OCI-LY7 (cell line): ENCODE data around the gene SMYD3. TPM values are rescaled to one million over a fixed set of nuclear protein-coding genes. Genes with fewer than 3 reads are reported as not detected.

Source experiments
- BruUV-seq: library from RNA; stranded (reverse); fragments of 400-500 nt; replicated peaks from 2 replicates; lab custom pipeline; 2021; lab: Mats Ljungman, UMichigan
- CTCF ChIA-PET: fragments of 300-600 bp; sonication (Branson Sonifier 250); formaldehyde crosslinking; loops from one replicate; lab custom pipeline; 2022; ENCODE audit warnings: antibody characterized with exemption; ENCODE audit not compliant: unreplicated experiment; lab: Charles Lee
- POLR2A ChIA-PET: fragments of 300-600 bp; sonication (Branson Sonifier 250); formaldehyde crosslinking; loops from one replicate; lab custom pipeline; 2022; ENCODE audit warnings: antibody characterized with exemption; lab: Charles Lee
- DNase-seq: peaks from one replicate; pipeline ENCODE4 v3.0.0-alpha.2; 2015; ENCODE audit warnings: low spot score
- H2AFZ ChIP-seq: fragments of 200-600 bp; sonication (generic), shearing (Covaris generic); 2 replicates; pipeline ENCODE4 v1.6.1; 2014; ENCODE audit warnings: mild to moderate bottlenecking, antibody characterized with exemption, low read length, moderate library complexity
- H3K27ac ChIP-seq: fragments of 200-600 bp; sonication (generic); 2 replicates; pipeline ENCODE4 v1.5.1; 2014; ENCODE audit warnings: mixed run types, low read depth, mild to moderate bottlenecking, moderate library complexity, low read length, inconsistent platforms; ENCODE audit not compliant: poor library complexity, severe bottlenecking
- H3K36me3 ChIP-seq: fragments of 200-600 bp; sonication (generic); 2 replicates; pipeline ENCODE4 v1.6.1; 2014; ENCODE audit warnings: mild to moderate bottlenecking, antibody characterized with exemption, low read length, moderate library complexity, mixed read lengths; ENCODE audit not compliant: insufficient read depth
- H3K4me1 ChIP-seq: fragments of 200-600 bp; sonication (generic); 2 replicates; pipeline ENCODE4 v1.5.1; 2014; ENCODE audit warnings: mild to moderate bottlenecking, low read length; ENCODE audit not compliant: insufficient read depth, poor library complexity, severe bottlenecking
- H3K4me2 ChIP-seq: fragments of 200-600 bp; sonication (generic); 2 replicates; pipeline ENCODE4 v1.6.1; 2014; ENCODE audit warnings: mild to moderate bottlenecking, low read length
- H3K4me3 ChIP-seq: fragments of 200-600 bp; sonication (generic); 2 replicates; pipeline ENCODE4 v1.5.1; 2014; ENCODE audit warnings: mild to moderate bottlenecking, low read depth, low read length; ENCODE audit not compliant: poor library complexity, severe bottlenecking
- H3K79me2 ChIP-seq: fragments of 200-600 bp; sonication (generic); 2 replicates; pipeline ENCODE4 v1.6.1; 2016; ENCODE audit warnings: low read depth, mild to moderate bottlenecking, low read length, moderate library complexity, mixed read lengths; ENCODE audit not compliant: insufficient read depth
- H3K9me2 ChIP-seq: fragments of 200-600 bp; sonication (generic); 2 replicates; pipeline ENCODE4 v1.6.1; 2016; ENCODE audit warnings: mild to moderate bottlenecking, low read length, mixed read lengths; ENCODE audit not compliant: insufficient read depth
- H3K9me3 ChIP-seq: fragments of 200-600 bp; sonication (generic); 2 replicates; pipeline ENCODE4 v1.6.1; 2014; ENCODE audit warnings: mild to moderate bottlenecking, mixed run types, low read length, mixed read lengths
- H4K20me1 ChIP-seq: fragments of 200-600 bp; sonication (generic); 2 replicates; pipeline ENCODE4 v1.6.1; 2014; ENCODE audit warnings: mild to moderate bottlenecking, antibody characterized with exemption, low read length, moderate library complexity, mixed read lengths; ENCODE audit not compliant: insufficient read depth
- CTCF ChIP-seq: fragments of 200-600 bp; sonication (generic); conservative IDR thresholded peaks from 2 replicates; pipeline ENCODE4 v1.5.1; 2014; ENCODE audit warnings: mild to moderate bottlenecking, antibody characterized with exemption, low read length, moderate library complexity, mixed read lengths
- EZH2phosphoT487 ChIP-seq: fragments of 200-600 bp; sonication (generic); IDR thresholded peaks from 2 replicates; pipeline ENCODE4 v1.6.1; 2018; ENCODE audit warnings: low read depth, borderline replicate concordance, mild to moderate bottlenecking, mixed run types, antibody characterized with exemption, low read length, moderate library complexity, mixed read lengths
- intact Hi-C: fragments of 100-400 bp; cut with micrococcal nuclease; formaldehyde crosslinking; loops from one replicate; pipeline ENCODE4 v1.10.0; 2022; ENCODE audit not compliant: unreplicated experiment
- total RNA-seq, 2 experiments: library from RNA; depleted of rRNA in 1 of 2; stranded (reverse); fragments of >200 nt in 1 of 2; shearing (Covaris generic) in 1 of 2; gene quantifications; 2 replicates each; pipeline ENCODE4 v1.2.3, GENCODE V29; 2014 to 2022

The SMYD3 gene
- total RNA-seq, 2 experiments from 2014 or later: 28.9 to 34.5 TPM

- ChIA-PET POLR2A (interaction anchor here (0.6 kb wide), 1 partner anchor 147 kb away, joined by 3 read pairs; no protein-coding TSS in a partner anchor), CTCF (no interaction called here)
- BruUV-seq: no TSS peak
- no peak for DNase-seq
- intact Hi-C loops: loop anchor here (10.0 kb wide), 1 partner anchor 300 kb away; no protein-coding TSS in a partner anchor
- no peak overlapping the region for H3K4me2 ChIP-seq
- no peak for TF ChIP-seq EZH2phosphoT487
- no peak for TF ChIP-seq CTCF
- no peaks in the 10 kb centered on the region for H3K9me2 ChIP-seq
- no peaks in the 10 kb centered on the region for H3K79me2 ChIP-seq
- H3K9me3 ChIP-seq: no peaks in the 10 kb centered on the region
- H3K4me1 ChIP-seq: peaks cover under 1% of the 10 kb centered on the region
- no peak overlapping the region for H3K27ac ChIP-seq
- H3K36me3 ChIP-seq: no peaks in the 10 kb centered on the region
- H3K4me3 ChIP-seq: no peak overlapping the region
- no peak overlapping the region for H2AFZ ChIP-seq
- H4K20me1 ChIP-seq: no peaks in the 10 kb centered on the region
These were observed 802.7 kb downstream of the SMYD3 start for GRCh38 chr1:245704341-245704740.

DNA sequence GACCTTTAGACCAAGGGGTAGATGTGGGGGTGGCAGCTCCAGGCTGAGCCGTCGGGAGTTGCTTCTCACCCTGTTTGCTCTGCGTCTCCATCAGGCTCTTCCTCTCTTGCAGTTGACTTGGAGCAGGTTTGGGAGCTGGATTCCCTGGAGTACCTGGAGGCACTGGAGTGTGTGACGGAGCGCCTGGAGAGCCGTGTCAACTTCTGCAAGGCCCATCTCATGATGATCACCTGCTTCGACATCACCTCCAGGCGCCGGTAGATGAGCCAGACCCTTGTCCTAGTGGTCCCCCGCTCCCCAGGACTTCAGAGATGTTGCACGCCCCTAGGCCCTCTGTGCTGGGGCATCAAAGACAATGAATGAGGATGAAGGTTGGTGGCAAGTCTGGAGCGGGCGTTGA lies 804.7 kb downstream of the SMYD3 start:
- no TSS peak for BruUV-seq
- peaks cover 8% of the 10 kb centered on the region for H3K4me1 ChIP-seq
- no peak overlapping the region for H3K4me2 ChIP-seq
- intact Hi-C loops: loop anchor here (10.0 kb wide), 1 partner anchor 302 kb away; no protein-coding TSS in a partner anchor
- no peaks in the 10 kb centered on the region for H4K20me1 ChIP-seq
- no peaks in the 10 kb centered on the region for H3K9me3 ChIP-seq
- TF ChIP-seq EZH2phosphoT487 (no peak), CTCF (no peak)
- no peak overlapping the region for H3K27ac ChIP-seq
- no peak overlapping the region for H3K4me3 ChIP-seq
- no peaks in the 10 kb centered on the region for H3K36me3 ChIP-seq
- H3K79me2 ChIP-seq: no peaks in the 10 kb centered on the region
- POLR2A ChIA-PET: no interaction called here
- H2AFZ ChIP-seq: no peak overlapping the region
- H3K9me2 ChIP-seq: no peaks in the 10 kb centered on the region
- DNase-seq: no peak
- CTCF ChIA-PET: no interaction called here

- no peaks in the 10 kb centered on the region for H3K79me2 ChIP-seq
- BruUV-seq: no TSS peak
- H3K9me3 ChIP-seq: no peaks in the 10 kb centered on the region
- ChIA-PET POLR2A (interaction anchor here (0.6 to 0.8 kb wide), 3 partner anchors 34 to 46 kb away, joined by 3 to 4 read pairs (median 3); no protein-coding TSS in a partner anchor), CTCF (no interaction called here)
- H4K20me1 ChIP-seq: no peaks in the 10 kb centered on the region
- H3K36me3 ChIP-seq: no peaks in the 10 kb centered on the region
- H3K4me2 ChIP-seq: no peak overlapping the region
- H3K27ac ChIP-seq: no peak overlapping the region
- TF ChIP-seq EZH2phosphoT487 (no peak), CTCF (no peak)
- intact Hi-C loops: loop anchor here (10.0 kb wide), 1 partner anchor 303 kb away; no protein-coding TSS in a partner anchor
- DNase-seq: no peak
- H2AFZ ChIP-seq: no peak overlapping the region
- H3K9me2 ChIP-seq: no peaks in the 10 kb centered on the region
- H3K4me3 ChIP-seq: no peak overlapping the region
- peaks cover 8% of the 10 kb centered on the region for H3K4me1 ChIP-seq
These were observed 805.4 kb downstream of the SMYD3 start for GRCh38 chr1:245701631-245702030.
